ENCODE results near the gene CTSZ.

DNA sequence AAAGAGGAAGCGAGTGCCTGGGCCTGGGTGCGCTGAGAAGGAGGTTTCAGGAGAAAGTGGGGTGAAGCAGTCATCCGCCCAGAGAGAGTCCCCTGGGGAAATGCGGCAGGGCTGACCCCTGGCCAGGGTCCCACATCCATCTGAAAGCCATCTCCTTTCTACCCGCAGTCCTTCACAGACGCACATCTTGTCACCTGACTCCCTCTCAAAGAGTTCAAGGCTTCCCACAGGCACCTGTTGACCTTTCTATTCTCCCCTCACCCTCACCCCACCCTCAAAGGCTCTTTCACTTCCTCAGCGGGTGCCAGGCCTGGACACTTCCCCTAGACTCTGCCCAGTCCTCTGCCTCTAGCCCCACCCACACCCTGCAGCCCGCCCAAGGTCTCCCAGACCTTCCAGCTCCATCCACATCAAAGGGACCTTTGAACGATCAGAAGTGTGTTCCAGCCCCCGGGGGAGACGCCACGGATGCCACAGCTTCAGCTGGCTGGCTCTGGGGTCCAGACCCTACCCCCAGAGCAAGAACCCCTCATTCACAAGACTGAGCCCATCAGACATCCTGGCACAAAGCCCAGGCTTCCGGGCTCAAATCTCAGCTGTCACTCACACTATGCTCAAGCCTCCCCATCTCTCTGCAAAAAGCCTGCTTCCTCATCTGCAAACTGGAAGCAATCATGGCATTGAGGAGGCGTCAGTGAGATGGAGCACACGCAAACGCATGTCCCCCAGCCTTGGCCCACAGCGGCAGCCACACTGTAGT lies 2.1 kb downstream of the CTSZ start:
- TF ChIP-seq ARNTL (CRISPR knock-in tag; IDR thresholded peaks at IDR 0.05; ENCODE audit: borderline replicate concordance, low read depth) (no peak), OSR1 (CRISPR knock-in tag; IDR thresholded peaks at IDR 0.05) (no peak), ESRRG (CRISPR knock-in tag; IDR thresholded peaks at IDR 0.05) (no peak), ZNF8 (CRISPR knock-in tag; IDR thresholded peaks at IDR 0.05) (no peak), PPARA (CRISPR knock-in tag; IDR thresholded peaks at IDR 0.05; ENCODE audit: borderline replicate concordance) (no peak)

All from SK-N-SH treated with all-trans-retinoic acid at 6 μM for 48 hours (cell line).